SK-N-MC (cell line): ENCODE measurements around the gene LGR6.

Experiments
- EZH2 ChIP-seq: fragments of 200-600 bp; sonication (generic); IDR thresholded peaks from one replicate; pipeline ENCODE4 v1.6.1; 2017; ENCODE audit warnings: antibody characterized with exemption
- FOXP2 ChIP-seq: optimal IDR thresholded peaks from 2 replicates; pipeline ENCODE3; 2011; ENCODE audit warnings: mild to moderate bottlenecking, moderate library complexity; ENCODE audit not compliant: insufficient read depth; ENCODE audit errors: extremely low read length, control extremely low read depth
- POLR2AphosphoS5 ChIP-seq: IDR thresholded peaks from 2 replicates; pipeline ENCODE4 v1.6.1; 2012; ENCODE audit warnings: mild to moderate bottlenecking, low read depth, low read length, borderline replicate concordance

DNA sequence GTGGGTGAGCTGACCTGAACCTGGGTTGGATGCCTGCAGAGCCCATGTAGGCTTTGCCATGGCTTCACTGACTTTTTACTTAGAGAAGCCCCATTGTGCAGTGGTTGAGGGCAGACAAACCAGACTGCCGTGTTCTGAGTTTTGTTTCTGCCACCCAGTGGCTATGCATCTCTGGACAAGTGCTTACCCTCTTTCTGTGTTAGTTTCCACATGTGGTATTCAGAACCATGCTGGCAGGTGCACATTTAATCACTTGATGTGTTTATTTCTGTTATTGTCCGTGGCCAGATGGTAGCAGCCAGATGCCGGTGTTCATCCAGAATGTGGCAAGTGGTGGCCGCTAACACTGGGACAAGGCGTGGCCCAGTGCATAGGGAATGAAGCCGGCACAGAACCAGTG is 22.9 kb upstream of the LGR6 start:
- TF ChIP-seq POLR2AphosphoS5 (no peak), EZH2 (no peak), FOXP2 (no peak)
